Measurements from ENCODE around the gene THAP7. TPM values are rescaled to one million over a fixed set of nuclear protein-coding genes. Genes with fewer than 3 reads are reported as not detected.

The THAP7 gene
- polyA plus RNA-seq, 3 donors, result 19.4 to 25.4 (median 24.4) TPM

- WGBS, 3 donors, result 88 to 94% (median 88%) methylated on average over 4 of the region's 4 CpGs
- H3K27ac ChIP-seq (ENCODE audit: low read depth, low read length), result no peak overlapping the region
Measured at GRCh38 chr22:20960609-20961008, 41.3 kb downstream of the THAP7 start.

GRCh38 chr22:20959578-20960461 lies 42.1 kb downstream of the THAP7 start:
- 93 to 96% (median 95%) methylated on average over 20 of the region's 20 CpGs for WGBS, 3 donors
- H3K27ac ChIP-seq (ENCODE audit: low read depth, low read length), result no peak overlapping the region

GRCh38 chr22:20957683-20958431 lies 44.1 kb downstream of the THAP7 start:
- 2 to 6% (median 4%) methylated on average over 30 to 32 of the region's 32 CpGs for WGBS, 3 donors
- no peak overlapping the region for H3K27ac ChIP-seq (ENCODE audit: low read depth, low read length)

- no peak overlapping the region for H3K27ac ChIP-seq (ENCODE audit: low read depth, low read length)
- 0 to 1% (median 1%) methylated on average over 33 to 59 of the region's 59 CpGs for WGBS, 3 donors
Measured at GRCh38 chr22:20957102-20957682, 44.7 kb downstream of the THAP7 start.

- 42 to 54% (median 46%) methylated on average over 27 of the region's 27 CpGs for WGBS, 3 donors
- H3K27ac ChIP-seq (ENCODE audit: low read depth, low read length), result no peak overlapping the region
Measured at GRCh38 chr22:20956258-20957101, 45.4 kb downstream of the THAP7 start.

GRCh38 chr22:20955548-20955947 lies 46.4 kb downstream of the THAP7 start:
- WGBS, 3 donors, result 76 to 92% (median 89%) methylated on average over 7 of the region's 7 CpGs
- H3K27ac ChIP-seq (ENCODE audit: low read depth, low read length), result no peak overlapping the region

GRCh38 chr22:20953668-20954500 lies 48.0 kb downstream of the THAP7 start:
- no peak overlapping the region for H3K27ac ChIP-seq (ENCODE audit: low read depth, low read length)
- 81 to 83% (median 83%) methylated on average over 8 of the region's 8 CpGs for WGBS, 3 donors

- 76 to 81% (median 78%) methylated on average over 3 of the region's 3 CpGs for WGBS, 3 donors
- no peak overlapping the region for H3K27ac ChIP-seq (ENCODE audit: low read depth, low read length)
Measured at GRCh38 chr22:20953342-20953608, 48.6 kb downstream of the THAP7 start.

GRCh38 chr22:20952544-20953341 lies 49.2 kb downstream of the THAP7 start:
- H3K27ac ChIP-seq (ENCODE audit: low read depth, low read length), result no peak overlapping the region
- 83 to 91% (median 88%) methylated on average over 13 of the region's 13 CpGs for WGBS, 3 donors

GRCh38 chr22:20951932-20952380 lies 50.0 kb downstream of the THAP7 start:
- WGBS, 3 donors, result 88 to 93% (median 92%) methylated on average over 8 of the region's 8 CpGs
- no peak overlapping the region for H3K27ac ChIP-seq (ENCODE audit: low read depth, low read length)

GRCh38 chr22:20951151-20951931 lies 50.6 kb downstream of the THAP7 start:
- no peak overlapping the region for H3K27ac ChIP-seq (ENCODE audit: low read depth, low read length)

GRCh38 chr22:20949698-20950183 lies 52.2 kb downstream of the THAP7 start:
- no peak overlapping the region for H3K27ac ChIP-seq (ENCODE audit: low read depth, low read length)
- 86 to 90% (median 89%) methylated on average over 13 of the region's 13 CpGs for WGBS, 3 donors

More at GRCh38 chr22:20951151-20951931, 50.6 kb downstream of the THAP7 start:
- 61 to 86% (median 83%) methylated on average over 10 of the region's 10 CpGs for WGBS, 3 donors
